Measurements from ENCODE around the gene ASS1.

ASS1 gene

DNA sequence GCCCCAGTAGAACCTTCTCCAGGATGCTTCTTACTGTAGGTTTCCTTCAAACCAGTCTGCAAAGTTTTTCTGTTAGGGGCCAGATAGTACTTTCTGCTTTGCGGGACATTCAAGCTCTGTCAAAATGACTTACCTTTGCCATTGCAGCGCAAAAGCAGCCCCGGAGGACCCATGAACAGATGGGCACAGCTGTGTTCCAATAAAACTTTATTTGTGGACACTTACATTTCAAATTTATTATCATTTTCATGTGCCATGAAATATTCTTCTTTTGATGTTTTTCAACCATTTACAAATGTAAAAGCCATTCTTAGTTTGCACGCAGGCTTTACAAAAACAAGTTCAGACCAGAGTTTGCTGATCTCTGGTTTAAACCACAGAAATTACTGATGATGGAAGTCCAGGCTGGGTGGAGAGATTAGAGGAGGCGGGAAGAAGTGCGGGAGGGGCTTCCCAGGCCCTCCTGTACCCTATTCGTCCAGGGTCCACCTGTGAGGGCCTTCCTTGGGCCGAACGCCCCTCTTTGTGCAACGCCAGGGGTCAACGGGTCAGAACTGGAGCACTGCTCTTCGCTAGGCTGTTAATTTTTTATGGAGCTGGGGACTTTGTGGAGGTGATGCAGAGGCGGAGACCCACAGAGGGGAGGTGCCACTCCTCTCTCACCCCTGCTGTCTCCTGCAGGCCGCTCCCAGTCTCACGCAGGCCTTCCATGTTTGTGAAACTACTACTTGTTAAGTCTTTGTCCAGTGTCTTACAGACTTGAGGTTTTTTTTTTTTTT, 7.6 kb upstream of the ASS1 start:
- DNase-seq: no peak

DNA sequence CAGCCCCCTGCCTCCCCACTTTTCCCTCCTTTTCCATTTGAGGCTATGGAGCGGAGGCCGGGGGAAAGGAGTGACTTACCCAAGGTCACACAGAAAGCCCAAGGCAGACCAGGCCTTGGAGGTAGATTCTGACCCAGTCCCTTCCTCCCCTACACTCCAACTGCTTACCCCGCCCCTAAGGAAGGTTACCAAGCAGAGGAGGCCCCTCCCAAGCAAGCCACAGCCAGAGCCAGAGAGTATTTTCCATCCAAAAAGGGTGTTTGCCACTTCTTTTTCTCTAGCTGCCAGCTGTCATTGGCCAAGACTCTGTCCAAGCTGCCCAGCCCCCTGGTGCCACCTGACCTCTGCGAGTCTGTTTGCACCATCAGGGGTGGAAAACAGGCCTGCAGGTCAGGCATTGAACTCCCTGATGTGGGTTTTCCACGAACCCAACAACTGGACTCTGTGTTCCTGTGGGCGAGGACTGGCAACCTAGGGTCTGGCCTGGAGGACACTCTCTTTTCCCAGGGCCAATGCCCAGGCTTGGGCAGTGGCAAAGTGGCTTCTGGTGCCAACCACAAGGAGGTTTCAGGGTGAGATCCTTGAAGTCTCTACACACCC, 6.3 kb upstream of the ASS1 start:
- DNase-seq: no peak

DNA sequence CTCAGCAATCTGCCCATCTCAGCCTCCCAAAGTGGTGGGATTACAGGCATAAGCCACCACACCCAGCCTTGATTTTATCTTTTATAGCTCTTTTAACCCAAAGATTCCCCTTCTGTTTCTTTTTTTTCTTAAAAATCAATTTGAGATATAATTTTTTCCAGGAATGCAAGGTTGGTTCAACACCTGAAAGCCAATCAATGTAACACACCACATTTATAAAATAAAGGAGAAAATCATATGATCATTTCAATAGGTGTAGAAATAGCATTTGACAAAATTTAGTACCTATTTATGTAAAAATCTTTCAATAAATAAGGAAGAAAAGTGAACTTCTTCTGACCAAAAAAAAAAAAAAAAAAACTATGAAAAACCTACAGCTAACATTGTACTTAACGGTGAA, 3.7 kb upstream of the ASS1 start:
- DNase-seq: no peak

DNA sequence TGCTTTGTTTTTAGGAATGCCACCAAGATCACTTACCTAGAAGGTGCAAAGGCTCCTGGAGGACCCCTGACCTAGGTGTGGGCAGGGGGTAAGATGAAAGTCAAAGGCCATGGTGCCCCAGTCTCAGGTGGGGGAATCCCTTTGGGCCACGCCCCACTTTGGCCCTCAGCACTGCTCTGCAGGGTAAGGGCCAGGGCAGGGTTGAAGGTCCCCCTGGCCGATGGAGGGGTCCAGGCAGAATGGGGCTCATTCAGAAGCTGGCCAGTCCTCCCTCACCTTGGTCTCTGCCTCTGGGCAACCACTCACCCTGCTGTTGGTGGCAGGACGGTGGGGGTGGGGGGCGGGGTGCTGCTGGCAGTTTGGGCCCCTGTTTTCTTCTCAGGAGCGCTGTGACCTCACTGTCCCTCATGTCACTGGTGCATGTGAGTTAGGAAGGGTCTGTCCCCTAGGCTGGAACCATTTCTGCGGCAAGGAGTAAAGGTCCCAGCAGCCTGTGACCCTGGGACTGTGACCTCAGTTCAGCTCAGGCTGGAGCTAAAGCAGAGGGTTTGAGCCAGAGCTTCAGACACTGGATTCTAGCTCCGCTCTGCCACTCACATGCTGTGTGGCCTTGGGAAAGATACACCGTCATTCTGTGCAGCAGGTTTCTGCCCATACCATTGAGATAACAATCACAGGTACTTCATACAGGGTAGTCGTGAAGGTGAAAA, 1.9 kb upstream of the ASS1 start:
- DNase-seq: no peak

DNA sequence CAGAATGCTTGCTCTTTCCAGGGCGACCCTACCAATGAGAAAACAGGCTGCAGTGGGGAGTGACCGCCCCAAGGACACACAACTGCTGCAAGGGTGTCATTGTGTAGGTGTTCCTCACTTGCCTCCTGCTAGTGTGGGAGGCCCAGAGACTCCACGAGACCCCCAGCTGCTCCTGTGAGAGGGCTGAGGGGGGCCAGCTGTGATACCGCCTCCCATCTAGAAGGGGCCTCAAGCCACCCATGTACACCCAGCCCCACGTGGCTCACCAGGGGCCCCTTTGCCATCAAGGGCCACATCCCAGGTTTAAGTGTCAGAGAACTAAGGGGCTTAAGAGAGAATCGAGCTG, 1.3 kb upstream of the ASS1 start:
- DNase-seq: no peak

DNA sequence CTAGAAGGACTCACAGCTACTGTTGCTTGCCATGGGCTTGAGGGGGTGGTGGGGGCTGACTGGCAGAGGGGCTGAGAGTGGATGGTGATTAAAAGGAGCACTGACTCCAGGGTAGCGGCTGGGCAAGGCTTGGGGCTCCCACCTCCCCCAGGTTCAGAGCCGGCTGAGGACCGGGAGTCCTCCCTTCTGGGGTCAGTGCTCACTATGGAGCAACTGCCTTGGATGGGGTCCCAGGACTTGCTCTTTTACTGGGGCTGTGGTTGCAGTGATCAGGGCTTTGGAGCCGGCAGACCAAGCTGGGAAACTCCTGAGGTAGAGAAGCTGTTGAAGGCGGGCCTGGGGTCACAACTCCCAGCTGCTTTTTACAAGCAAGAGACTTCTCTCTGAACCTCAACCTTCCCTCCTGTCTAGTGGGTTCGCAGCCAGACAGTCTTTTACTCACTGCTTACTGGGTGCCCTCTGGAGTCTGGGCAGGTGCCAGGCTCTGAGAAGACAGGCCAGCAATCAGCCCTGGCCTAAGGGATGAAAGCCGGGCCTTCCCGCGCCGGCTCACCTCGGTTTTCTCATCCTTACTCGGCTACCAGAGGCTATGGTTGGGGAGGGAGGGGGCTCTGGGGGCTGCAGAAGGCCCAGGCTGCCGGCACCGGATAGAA, 795 bp upstream of the ASS1 start:
- no peak for DNase-seq

DNA sequence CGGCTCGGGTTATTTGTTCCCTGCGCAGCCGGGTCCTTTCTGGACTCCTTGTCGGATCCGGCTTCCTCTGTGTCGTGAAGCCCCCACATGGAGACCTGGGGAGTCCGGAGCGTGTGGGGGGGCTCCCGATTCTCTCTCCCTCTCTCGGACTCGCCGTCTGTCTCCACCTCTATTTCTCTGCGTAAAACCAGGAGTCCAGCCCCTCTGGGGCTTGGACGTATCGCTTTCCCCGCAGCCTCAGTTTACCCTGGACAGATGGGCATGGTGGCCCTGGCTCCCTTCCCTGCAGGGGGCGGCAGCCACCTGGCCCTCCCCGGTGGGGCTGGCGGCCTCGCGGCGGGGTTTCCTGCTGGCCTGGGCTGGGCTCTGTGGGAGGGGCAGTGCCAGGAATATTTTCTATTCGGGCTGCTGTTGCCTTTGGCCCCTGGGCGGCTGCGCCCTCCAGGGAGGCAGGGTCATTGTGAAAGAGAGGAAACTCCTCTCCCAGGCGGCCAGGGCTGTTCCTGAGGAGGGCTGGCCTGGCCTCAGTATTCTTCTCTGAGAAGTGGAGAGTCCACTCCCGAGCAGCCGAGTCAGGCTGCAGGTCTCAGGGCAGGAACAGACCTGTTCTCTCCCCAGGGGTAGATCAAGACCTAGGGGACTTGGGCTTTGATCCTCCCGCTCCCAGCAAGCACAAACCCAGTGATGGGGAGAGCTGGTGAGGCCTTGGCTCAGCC, 665 bp downstream of the ASS1 start:
- no peak for DNase-seq

DNA sequence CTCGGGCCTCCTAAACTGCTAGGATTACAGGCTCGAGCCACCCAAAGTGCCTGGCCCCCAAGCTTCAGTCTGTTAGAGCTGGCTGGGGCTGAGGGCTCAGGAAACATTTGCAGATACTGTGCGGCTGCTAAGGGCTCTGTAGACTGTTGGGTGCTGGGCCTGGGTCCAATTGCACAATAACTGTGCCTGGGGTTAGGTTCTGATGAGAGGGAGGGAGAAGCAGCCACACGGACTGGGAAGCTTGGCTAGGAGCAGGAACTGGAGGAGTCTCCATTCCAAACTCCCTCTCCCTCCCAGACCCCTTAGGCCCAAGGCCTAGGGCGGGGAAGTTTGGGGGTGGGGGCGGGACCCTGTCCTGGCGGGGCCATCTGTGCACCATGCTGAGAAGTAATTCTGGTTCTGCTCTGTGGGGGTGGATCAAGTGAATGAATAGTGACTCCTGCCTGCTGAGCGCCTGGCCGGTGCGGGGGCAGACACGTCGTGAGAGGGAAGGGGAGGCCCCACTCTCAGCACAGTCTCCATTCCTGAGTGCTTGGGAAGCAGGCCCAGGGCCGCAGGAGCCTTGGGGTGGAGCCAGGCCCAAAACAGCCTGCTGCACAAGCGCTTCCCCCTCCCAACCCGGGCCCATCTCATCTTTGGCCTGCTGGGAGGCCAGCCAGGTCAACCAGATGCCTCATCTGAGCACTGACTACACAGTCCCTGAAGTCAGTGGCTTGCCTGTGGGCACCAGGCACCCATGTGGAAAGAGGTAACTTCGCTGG, 1.5 kb downstream of the ASS1 start:
- no peak for DNase-seq

DNA sequence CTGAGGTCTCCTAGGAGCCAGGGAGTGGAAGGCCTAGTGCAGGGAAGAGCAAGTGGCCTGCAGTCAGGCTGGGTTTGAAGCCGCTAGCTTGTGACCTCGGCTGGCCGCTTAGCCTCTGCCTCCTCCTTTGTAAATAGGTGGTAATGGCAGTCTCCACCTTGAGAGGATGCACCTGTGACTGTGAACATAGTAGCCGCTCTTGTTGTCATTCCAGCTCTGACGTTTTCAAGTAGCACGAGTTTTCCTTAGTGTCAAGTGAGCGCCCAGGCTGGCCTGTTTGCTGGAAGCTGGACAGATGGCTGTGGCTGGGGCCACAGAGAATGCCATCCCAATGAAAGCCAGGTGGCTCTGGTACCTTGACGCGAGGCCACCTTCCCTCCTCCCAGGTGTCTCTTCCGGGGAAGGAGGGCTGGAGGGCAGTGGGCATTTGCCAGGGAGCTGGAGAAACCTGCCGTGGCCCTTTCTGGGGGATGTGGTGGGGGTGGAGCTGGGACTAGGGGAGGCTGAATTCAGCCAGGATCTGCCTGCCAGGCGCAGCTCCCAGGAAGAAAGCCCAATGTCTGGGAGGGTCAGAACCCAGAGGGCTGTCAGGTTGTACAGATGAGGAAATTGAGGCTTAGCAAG, 2.5 kb downstream of the ASS1 start:
- DNase-seq: no peak

DNA sequence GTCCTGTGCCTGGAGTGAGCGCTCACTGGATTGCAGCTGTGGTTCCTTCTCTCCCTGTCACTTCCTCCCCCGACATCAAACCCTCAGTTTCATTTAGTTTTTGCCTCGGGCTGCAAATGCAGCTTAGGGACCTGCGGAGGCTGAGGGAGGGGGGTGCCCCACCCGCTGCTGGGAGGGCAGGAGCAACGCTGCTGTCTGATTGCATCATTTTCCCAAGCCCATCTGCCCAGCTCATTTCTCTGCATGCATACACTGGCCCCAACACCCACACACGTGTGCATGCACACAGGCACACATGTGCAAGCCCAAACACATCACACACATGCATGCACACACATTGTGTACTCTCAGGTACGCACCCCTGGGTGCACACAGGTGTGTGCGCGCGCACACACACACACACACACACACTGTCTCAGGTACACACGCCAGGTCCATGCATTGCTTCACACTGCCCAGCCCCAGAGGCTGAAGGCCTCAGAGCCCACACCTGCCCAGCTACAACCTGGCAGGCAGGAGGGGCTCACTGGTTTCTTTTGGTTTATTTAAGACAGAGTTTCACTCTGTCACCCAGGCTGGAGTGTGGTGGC, 3.4 kb downstream of the ASS1 start:
- no peak for DNase-seq

DNA sequence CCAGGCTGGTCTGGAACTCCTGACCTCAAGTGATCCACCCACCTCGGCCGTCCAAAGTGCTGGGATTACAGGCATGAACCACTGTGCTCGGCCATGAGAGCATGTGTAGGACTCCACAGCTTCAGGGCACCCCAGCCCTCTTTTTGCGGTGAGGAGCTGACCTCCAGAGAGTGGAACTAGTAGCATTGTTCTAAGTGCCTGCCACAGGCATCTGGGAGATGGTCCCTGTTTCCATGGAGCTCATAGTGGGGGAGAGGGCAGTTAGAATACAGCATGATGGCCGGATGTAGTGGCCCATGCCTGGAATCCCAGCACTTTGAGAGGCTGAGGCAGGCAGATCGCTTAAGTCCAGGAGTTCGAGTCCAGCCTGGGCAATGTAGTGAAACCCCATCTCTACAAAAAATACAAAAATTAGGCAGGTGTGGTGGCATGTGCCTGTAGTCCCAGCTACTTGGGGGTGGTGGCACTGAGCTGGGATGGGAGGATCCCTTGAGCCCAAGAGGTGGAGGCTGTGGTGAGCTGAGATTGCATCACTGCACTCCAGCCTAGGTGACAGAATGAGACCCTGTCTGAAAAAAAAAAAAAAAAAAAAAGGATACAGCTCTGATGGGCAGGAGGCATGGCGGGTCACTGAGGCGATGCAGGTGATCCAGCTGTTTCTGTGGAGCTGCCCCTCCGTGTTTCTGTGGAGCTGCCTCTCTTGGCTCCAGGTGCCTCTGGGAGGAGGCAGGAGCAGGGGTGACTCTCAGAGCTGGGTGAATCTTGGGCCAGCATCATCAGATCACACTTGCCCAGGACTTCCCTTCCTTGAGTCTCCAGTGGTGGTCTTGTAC, 4.2 kb downstream of the ASS1 start:
- no peak for DNase-seq

DNA sequence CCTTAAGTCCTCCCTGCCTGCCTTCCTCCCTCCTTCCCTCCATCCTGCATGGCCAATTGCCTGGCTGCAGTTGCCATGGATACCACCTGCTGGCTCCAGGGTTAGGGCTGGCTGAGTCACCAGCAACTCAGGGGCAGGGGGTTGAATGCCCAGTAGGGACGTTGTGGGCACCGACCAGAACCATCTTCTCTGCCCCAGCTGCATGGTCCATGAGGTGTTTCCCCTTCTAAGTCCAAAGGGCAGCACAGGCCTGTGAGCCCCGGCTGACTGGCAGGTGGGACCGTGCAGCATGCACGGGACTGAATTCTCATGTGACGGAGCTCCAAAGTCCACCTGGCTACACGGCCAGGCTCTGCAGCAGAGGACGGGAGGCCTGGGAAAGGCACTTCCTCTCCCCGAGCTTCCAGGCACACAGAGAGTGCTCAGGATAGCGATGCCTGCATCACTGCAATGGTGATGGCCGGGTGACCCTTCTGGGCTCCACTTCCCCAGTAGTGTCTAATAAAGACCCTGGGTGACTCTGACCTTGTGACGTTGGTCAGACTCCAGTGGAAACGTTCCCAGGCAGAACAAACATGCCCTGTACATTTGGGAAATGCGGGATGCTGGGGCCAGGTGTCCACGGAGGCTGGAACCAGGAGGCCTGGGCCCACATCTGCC, 5.7 kb downstream of the ASS1 start:
- DNase-seq: no peak

DNA sequence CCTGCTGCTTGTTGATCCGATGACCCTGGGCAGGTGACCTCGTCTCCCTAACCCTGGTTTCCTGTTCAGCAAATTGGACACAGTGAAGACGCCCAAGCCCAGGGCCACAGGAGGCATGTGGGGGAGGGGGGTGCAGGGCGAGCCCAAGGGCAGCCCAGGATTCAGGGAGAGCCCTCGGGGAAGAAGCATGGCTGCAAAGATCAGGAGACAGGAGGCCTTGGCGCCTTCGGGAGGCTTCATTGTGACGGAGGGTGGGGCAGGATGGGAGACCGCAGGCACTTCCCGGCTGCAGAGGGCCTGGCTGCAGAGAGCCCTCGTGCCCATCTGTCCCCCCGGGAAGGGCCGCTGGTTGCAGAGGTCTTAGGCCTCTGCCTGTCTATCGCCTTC, 6.2 kb downstream of the ASS1 start:
- no peak for DNase-seq

DNA sequence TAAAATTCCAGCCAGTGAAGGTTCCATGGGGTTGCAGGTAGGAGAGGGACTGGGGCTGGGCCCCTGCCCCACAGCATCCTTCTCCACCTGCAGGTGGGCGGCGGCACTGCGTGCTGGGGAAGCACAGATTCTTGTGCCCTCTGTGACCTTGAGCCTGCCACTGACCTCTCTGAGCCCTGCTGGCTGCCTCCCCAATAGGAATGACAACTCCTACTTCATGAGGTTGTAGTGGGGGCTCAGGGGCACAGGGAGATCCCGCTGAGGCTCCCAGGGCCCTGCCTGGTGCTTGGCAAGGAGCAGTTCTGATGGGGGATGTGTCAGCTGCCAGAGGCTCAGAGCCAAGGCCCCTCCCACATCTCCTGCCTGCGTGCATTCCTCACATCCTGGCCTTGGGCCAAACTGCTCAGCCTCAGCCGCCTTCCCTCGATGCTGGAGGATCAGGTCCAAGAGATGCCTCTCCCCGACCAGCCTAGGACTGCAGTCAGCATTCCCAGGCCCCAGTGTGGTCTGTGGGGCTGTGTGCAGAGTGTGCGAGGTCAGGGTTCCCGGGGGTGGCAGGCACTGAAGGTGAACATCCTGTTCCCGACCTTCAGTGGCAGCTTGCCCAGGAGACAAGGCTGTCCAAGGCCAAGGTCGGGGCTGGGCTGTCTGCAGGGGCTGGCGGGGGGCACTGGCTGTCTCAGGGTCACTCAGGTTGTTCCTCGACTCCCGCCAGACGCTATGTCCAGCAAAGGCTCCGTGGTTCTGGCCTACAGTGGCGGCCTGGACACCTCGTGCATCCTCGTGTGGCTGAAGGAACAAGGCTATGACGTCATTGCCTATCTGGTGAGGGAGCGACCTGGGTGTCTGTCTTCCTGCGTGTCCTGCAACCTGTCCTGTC, 7.0 kb downstream of the ASS1 start:
- DNase-seq: no peak

DNA sequence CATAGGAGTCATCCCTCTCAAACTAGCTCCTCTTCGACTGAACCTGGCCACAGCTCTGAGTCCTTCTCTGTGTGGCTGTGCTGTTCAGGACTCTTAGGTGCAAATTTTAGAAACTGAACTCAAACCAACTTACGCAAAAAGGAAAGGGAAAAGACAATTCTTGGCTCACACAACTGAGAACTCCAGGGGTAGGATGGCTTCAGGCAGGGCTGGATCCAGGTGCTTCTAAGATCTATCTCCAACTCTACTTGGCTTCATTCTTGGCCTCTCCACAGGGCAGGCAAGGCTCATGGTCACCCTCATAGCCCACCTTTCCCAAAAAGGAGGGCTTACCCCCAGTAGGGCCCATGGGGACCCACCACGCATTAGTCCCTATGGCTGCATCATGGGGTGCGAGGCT, 8.1 kb downstream of the ASS1 start:
- no peak for DNase-seq

DNA sequence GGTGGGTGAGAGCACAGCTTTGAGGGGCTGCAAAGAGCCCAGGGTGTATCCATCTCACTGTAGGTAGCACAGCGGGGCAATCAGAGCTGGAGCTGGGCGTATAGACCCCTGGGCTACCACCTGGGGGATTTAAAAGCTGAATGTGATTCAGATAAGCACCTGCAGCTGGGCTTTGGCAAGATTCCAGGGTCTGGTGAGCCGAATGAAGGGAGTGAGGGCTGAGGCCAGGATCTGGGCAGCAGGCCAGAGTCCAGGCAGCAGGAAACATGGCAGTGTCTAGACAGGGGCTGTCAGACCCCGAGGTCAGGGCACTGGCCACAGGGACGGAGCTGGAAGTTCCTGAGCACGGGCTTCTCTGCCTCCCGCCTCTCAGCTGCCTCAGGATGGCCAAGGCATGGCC, 8.7 kb downstream of the ASS1 start:
- no peak for DNase-seq

DNA sequence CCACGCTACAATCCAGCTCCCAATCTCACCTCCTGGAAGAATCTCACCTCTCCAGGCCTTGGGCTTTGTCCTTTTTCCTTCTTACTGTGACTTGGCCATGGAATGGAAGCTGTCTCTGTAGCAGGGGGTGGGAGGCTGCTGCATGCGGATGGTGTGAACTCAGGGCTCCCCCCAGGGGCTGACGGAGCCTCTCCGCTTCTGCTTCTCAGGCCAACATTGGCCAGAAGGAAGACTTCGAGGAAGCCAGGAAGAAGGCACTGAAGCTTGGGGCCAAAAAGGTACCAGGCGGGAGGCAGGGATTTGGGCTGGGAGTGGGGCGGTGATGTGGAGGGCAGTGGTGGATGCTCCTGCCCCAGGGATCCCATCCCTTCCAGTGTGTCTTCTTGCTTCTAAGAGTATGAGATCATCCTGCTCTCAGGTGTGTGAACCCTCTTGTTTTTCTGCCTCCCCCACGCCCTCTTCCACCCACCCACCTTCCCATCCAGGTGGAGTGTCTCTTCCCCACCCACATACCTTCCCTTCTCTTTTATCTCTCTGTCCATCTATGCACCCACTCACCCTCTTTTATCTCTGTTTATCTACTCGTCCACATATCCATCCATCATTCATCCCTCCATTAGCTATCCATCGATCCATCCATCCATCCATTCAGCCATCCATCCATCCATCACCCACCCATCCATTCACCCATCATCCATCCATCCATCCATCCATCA, 9.5 kb downstream of the ASS1 start:
- DNase-seq: no peak

DNA sequence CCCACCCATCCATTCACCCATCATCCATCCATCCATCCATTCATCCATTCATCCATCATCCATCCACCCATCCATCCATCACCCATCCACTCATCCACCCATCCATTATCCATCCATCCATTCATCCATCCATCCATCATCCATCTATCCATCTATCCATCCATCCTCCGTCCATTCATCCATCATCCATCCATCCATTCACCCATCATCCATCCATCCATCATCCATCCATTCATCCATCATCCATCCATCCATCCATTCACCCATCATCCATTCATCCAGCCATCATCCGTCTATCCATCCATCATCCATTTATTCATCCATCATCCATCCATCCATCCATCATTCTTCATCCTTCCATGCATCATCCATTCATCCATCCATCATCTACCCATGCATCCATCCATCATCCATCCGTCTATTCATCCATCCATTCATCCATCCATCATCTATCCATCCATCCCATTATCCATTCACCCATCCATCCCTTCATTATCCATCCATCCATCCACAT, 10.1 kb downstream of the ASS1 start:
- DNase-seq: no peak

All from NCI-H526 treated with DMSO at 0.1 percent for 48 hours (cell line).